GM19455 (cell line): ENCODE results near the gene SOX2.

Experiments
- ATAC-seq: cut with Tn5 transposase; IDR thresholded peaks from one replicate; pipeline ENCODE4 v1.9.1; 2021; ENCODE audit not compliant: unreplicated experiment

The SOX2 gene

GRCh38 chr3:181704421-181705085 lies 7.2 kb upstream of the SOX2 start:
- no peak for ATAC-seq

DNA sequence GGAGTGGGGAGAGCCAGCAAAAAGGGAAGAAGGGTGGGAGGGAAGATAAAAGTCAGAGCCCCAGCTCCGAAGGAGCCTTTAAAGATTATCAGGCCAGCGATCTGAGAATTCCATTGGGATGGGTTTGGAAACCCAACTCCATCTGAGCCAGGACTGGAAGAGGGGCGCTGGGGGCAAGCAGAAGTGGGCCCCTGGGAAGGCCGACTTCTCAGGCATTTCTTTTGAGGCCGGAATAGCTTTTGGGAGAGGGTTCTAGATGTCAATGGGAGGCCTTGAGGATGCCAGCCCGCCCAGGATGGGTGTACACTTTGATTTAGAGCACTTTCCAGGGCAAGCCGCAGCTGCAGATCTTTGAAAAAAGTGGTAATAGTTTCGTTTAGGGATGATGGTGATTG lies 6.6 kb upstream of the SOX2 start:
- ATAC-seq: no peak

- ATAC-seq: no peak
Measured at GRCh38 chr3:181707980-181708379, 3.7 kb upstream of the SOX2 start.

- no peak for ATAC-seq
Measured at GRCh38 chr3:181709537-181710279, 2.0 kb upstream of the SOX2 start.

DNA sequence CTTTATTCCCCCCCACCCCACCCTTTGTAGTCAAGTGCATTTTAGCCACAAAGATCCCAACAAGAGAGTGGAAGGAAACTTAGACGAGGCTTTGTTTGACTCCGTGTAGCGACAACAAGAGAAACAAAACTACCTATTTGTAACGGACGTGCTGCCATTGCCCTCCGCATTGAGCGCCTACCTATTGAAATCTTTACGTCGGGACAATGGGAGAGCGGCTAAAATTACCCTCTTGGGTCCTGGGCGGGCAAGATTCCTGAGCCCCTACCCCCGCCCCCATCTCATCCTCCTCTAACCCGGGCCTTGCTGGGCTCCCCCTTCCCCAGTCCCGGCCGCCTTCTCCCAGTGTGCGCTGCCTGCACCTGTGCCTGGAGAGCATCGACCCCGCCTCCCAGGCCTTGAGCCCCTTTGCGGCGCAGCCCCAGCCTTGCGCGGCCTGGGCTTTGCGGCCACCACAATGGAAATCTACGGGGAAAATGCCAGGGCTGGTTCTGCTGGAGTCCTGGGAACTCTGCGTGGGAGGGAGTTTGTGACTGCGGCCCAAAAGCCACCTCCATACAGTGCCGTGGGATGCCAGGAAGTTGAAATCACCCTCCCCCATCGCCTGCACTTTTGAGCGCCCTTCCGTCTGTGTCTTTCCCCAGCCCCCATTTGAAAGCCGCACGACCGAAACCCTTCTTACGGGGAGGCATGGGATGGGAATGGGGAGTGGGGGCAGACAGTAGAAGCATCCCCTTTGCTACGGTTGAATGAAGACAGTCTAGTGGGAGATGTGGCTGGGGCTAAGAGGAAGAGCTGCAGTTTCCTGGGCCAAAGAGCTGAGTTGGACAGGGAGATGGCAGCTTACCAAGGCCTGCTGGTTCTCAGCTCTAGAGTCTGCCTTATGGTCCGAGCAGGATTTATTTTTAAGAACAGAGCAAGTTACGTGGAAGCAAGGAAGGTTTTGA lies 1.1 kb upstream of the SOX2 start:
- no peak for ATAC-seq

GRCh38 chr3:181712226-181712552 lies 464 bp downstream of the SOX2 start:
- ATAC-seq: no peak

GRCh38 chr3:181712553-181713279 lies 991 bp downstream of the SOX2 start:
- no peak for ATAC-seq

DNA sequence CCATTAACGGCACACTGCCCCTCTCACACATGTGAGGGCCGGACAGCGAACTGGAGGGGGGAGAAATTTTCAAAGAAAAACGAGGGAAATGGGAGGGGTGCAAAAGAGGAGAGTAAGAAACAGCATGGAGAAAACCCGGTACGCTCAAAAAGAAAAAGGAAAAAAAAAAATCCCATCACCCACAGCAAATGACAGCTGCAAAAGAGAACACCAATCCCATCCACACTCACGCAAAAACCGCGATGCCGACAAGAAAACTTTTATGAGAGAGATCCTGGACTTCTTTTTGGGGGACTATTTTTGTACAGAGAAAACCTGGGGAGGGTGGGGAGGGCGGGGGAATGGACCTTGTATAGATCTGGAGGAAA lies 1.5 kb downstream of the SOX2 start:
- ATAC-seq: no peak

DNA sequence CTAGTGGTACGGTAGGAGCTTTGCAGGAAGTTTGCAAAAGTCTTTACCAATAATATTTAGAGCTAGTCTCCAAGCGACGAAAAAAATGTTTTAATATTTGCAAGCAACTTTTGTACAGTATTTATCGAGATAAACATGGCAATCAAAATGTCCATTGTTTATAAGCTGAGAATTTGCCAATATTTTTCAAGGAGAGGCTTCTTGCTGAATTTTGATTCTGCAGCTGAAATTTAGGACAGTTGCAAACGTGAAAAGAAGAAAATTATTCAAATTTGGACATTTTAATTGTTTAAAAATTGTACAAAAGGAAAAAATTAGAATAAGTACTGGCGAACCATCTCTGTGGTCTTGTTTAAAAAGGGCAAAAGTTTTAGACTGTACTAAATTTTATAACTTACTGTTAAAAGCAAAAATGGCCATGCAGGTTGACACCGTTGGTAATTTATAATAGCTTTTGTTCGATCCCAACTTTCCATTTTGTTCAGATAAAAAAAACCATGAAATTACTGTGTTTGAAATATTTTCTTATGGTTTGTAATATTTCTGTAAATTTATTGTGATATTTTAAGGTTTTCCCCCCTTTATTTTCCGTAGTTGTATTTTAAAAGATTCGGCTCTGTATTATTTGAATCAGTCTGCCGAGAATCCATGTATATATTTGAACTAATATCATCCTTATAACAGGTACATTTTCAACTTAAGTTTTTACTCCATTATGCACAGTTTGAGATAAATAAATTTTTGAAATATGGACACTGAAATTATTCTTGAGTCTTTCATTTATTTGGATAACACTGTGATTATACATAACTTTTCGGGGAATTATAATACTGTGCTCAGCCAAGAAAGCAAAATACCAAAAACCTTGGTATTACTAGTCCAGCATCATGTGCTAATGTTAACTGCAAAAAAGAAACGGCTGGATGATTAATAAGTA lies 2.2 kb downstream of the SOX2 start:
- no peak for ATAC-seq

- ATAC-seq: no peak
Measured at GRCh38 chr3:181715571-181716340, 4.0 kb downstream of the SOX2 start.

DNA sequence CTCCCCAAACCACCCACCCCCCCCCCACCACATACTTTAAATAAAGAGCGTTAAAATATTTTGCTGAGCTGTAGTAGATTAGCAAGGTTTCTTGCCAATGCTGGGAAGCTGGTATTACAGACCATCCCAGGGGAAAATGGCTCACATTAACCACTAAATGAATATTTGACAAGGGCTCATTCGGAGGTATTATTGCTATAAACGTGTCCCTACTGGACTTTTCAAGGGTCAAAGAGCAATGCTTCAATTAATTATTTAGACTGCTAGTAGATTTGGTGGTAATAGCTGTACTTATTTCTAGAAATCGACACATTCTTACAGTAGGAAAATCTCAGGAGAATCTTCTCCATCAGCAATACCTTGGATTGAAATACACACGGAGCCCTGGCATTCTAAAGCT lies 5.2 kb downstream of the SOX2 start:
- ATAC-seq: no peak

DNA sequence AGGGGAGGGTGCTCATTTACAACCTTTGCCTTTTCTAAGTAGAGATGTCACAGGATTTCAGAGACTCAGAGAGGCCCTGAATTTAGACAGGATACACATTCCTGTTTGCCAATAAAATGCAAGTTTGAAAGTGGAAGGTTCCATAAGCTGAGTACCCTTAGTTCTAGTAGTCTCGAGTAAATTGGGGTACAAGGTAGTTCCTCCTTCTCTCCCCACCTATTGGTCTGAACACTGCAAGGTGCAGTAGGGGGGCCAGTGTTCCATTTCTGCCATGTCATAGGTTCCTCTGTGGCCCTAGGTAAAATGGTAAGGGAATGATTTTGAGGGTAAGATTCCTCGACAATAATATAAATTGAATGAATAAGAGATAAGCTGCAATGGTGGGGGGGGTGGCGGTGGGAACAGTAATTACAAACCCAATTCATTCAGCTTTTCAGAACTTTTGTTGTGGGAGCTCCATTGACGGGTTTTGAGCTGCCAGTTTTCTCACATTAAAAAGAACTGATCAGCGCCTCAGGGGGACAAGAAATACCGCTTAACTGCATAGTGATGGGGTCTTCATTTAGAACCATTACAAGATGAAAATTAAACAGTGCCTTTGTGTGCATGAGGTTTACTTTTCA lies 5.9 kb downstream of the SOX2 start:
- ATAC-seq: no peak

GRCh38 chr3:181718369-181718768 lies 6.6 kb downstream of the SOX2 start:
- ATAC-seq: no peak

DNA sequence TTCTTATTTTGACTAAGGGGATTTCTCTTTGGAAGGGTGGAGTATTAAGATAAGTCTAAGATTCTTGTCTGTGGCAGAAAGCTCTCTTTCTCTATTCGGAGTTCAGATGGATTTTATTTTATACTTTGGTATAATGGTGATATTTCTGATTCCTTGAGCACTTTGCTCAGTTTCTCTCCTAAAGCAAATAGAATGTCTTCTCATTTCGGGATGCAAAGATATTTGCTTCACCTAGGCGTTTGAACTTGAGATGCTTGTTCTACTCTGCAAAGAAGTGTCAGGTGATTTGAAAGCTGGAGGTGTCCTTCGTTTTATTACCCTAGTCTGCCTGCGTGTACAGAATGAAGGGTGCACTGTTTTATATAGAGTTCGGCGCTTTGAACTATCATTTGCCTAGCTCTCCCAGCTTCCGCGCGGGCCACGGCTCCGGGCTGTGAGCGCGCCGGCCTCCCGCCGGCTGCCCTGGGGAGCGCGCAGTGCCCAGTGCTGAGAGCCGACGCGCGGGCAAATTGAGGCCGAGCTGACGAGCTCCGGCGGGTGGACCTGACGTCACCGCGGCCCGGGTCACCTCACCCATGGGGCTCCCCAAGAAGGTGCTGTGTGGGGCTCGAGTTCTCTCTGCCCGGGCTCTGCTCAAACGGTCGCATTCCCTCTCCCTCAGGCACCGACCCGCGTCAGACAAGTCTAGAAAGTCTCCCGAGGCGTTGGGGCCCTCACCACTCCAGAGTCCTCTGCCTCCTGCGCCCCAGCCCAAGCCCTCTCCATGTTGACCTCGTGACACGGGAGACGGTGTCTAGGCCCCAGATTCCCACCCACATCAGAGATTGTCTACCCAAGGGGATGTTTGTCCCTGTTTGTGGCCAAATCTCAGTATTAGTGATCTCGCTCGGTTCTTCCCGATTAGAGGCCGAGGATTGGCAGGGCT lies 7.5 kb downstream of the SOX2 start:
- ATAC-seq: no peak

- ATAC-seq: no peak
Measured at GRCh38 chr3:181719991-181720680, 8.4 kb downstream of the SOX2 start.

DNA sequence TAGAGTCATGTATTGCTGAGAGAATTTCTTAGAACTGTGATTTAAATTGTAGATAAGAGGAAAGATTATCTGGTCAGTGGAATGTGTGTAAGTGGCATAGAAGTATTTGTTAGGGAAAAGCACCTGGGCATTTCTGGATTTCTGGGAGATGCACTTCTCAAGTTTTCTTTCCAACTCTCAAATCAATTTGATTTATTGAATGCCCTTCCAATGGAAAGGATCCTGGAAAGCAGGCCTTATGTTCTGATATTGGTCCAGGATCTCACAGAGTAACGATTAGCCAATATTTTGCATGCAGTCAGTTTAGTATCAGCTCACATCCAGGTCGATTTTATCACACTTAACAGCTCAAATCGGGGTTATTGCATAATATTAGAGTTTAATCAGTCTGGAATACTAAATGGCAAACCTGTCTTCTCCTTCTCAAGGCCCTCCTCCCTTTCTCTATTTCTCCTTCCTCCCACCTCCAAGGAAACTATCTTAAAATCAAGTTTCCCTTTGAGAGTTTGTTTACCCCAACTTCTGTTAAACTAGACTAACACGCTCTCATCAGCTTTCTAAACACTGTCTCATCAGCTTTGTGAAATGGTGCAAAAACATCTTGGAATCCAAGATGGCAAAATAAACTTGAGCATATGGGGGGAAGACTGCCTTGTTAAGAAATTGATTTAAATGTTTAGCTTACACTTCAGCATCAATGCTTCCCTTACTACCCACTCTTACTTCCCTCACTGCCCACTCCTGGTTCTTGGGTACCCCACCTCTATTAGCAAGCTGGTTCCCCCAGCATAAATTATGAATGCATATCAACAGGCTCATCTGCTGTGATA lies 9.5 kb downstream of the SOX2 start:
- no peak for ATAC-seq
